C4-2B (cell line): ENCODE results near the gene RTTN.

Source experiments
- H3K27ac ChIP-seq: fragments of 450-650 bp; 2 replicates; pipeline ENCODE4 v1.5.1; 2017
- CTCF ChIP-seq: fragments of 450-650 bp; conservative IDR thresholded peaks from 2 replicates; pipeline ENCODE4 v1.5.1; 2017; ENCODE audit warnings: mild to moderate bottlenecking
- ZFX ChIP-seq: fragments of 450-650 bp; IDR thresholded peaks from 2 replicates; pipeline ENCODE4 v1.6.1; 2017

RTTN gene

GRCh38 chr18:70075906-70076305 is 129.6 kb downstream of the RTTN start:
- no peak overlapping the region for H3K27ac ChIP-seq
- TF ChIP-seq ZFX, result no peak
- TF ChIP-seq CTCF, result no peak

- TF ChIP-seq CTCF (no peak), ZFX (no peak)
- no peak overlapping the region for H3K27ac ChIP-seq
These were observed 131.4 kb downstream of the RTTN start for GRCh38 chr18:70074116-70074515.

GRCh38 chr18:70073432-70073831 is 132.1 kb downstream of the RTTN start:
- no peak overlapping the region for H3K27ac ChIP-seq
- TF ChIP-seq CTCF (no peak), ZFX (no peak)

GRCh38 chr18:70072678-70073077 is 132.8 kb downstream of the RTTN start:
- no peak overlapping the region for H3K27ac ChIP-seq
- TF ChIP-seq ZFX, result no peak
- peak; percentile 67 for TF ChIP-seq CTCF

- TF ChIP-seq CTCF (no peak), ZFX (no peak)
- H3K27ac ChIP-seq, result no peak overlapping the region
These were observed 135.5 kb downstream of the RTTN start for GRCh38 chr18:70069965-70070364.

- no peak overlapping the region for H3K27ac ChIP-seq
- no peak for TF ChIP-seq ZFX
- TF ChIP-seq CTCF, result no peak
These were observed 136.1 kb downstream of the RTTN start for GRCh38 chr18:70069382-70069781.

- no peak overlapping the region for H3K27ac ChIP-seq
- TF ChIP-seq ZFX (no peak), CTCF (no peak)
These were observed 136.5 kb downstream of the RTTN start for GRCh38 chr18:70068981-70069380.
